Suprapubic skin (tissue), 3 donors: ENCODE data around the gene SETD5.

ENCODE experiments used
- EP300 ChIP-seq: sonication (generic); formaldehyde crosslinking; IDR thresholded peaks from one replicate; pipeline ENCODE4 v1.6.1; 2017; ENCODE audit warnings: antibody characterized with exemption
- POLR2A ChIP-seq, 2 donors: fragments of 450-650 bp; IDR thresholded peaks; one replicate each; pipeline ENCODE4 v1.6.1; 2017; ENCODE audit warnings: antibody characterized with exemption in 2 of 2, mild to moderate bottlenecking in 2 of 2, moderate library complexity in 2 of 2
- TF ChIP-seq, protein P1 (sequence below), 2 donors: fragments of 200-600 bp in 1 of 2; fragments of 450-650 bp in 1 of 2; sonication (generic) in 1 of 2; IDR thresholded peaks; one replicate each; pipeline ENCODE4 v1.5.1; 2016 to 2019; ENCODE audit warnings: antibody characterized with exemption in 2 of 2, mild to moderate bottlenecking in 1 of 2, moderate library complexity in 1 of 2

DNA sequence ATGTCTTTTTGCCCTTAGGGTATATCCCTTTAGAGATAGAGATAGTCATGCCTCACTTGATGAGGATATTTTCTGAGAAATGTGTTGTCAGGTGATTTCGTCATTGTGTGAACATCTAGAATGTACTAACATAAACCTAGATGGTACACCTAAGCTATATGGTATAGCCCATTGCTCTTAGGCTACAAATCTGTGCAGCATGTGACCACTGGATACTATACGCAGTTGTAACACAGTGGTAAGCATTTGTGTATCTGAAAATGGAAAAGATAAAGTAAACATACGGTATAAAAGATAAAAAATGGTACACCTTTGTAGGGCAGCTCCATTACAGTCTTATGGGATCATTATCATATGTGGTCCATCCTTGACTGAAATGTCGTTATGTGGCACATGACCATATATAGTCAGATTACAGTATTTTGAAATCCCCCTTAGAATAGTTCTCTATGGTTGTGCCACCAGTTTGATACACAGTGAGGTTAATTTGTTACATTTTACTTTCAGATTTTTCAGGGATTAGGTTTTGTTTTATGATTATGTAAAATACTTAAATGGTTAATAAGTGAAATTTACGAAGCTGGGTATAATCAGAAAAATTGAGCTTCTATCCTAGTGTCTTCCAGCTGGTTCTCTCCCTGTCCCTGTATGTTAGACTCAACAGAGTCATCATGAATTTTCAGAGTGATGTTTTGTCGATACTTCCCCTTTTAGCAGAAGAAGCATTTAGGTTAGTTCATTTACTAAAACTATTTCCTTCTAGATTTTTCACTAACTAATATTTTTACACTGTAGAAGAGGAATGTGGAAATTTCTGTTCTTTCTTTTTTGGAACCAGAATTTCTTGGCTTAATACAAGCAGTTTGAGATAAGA lies 12.8 kb downstream of the SETD5 start:
- no peak for TF ChIP-seq POLR2A (IDR thresholded peaks at IDR 0.05)
- no peak for TF ChIP-seq EP300
- TF ChIP-seq, protein P1, sequence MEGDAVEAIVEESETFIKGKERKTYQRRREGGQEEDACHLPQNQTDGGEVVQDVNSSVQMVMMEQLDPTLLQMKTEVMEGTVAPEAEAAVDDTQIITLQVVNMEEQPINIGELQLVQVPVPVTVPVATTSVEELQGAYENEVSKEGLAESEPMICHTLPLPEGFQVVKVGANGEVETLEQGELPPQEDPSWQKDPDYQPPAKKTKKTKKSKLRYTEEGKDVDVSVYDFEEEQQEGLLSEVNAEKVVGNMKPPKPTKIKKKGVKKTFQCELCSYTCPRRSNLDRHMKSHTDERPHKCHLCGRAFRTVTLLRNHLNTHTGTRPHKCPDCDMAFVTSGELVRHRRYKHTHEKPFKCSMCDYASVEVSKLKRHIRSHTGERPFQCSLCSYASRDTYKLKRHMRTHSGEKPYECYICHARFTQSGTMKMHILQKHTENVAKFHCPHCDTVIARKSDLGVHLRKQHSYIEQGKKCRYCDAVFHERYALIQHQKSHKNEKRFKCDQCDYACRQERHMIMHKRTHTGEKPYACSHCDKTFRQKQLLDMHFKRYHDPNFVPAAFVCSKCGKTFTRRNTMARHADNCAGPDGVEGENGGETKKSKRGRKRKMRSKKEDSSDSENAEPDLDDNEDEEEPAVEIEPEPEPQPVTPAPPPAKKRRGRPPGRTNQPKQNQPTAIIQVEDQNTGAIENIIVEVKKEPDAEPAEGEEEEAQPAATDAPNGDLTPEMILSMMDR (IDR thresholded peaks at IDR 0.05), result no peak
